Esophagus squamous epithelium (tissue), 5 donors: ENCODE data around the gene NETO1. TPM values are rescaled to one million over a fixed set of nuclear protein-coding genes. Genes with fewer than 3 reads are reported as not detected.

Experiments used
- DNase-seq: peaks from one replicate; lab custom pipeline; 2025; lab: John Stamatoyannopoulos, UW
- H3K27ac ChIP-seq, 4 donors: fragments of 200-600 bp; sonication (generic); one replicate each; pipeline ENCODE4 v1.5.1; 2016 to 2019; ENCODE audit warnings: mild to moderate bottlenecking in 1 of 4
- H3K27me3 ChIP-seq, 4 donors: fragments of 200-600 bp; sonication (generic); 1 replicate in 3 of 4; 2 replicates in 1 of 4; pipeline versions ENCODE4 v1.5.1 to v1.6.0; 2017 to 2021; ENCODE audit warnings: antibody characterized with exemption in 1 of 4
- H3K36me3 ChIP-seq, 3 donors: fragments of 200-600 bp; sonication (generic); one replicate each; pipeline ENCODE4 v1.5.1; 2016 to 2019
- H3K4me1 ChIP-seq, 3 donors: fragments of 200-600 bp; sonication (generic); one replicate each; pipeline ENCODE4 v1.5.1; 2017 to 2019
- H3K4me3 ChIP-seq, 4 donors: fragments of 200-600 bp; sonication (generic); 1 replicate in 3 of 4; 2 replicates in 1 of 4; pipeline ENCODE4 v1.5.1; 2016 to 2019; ENCODE audit warnings: mild to moderate bottlenecking in 2 of 4, moderate library complexity in 1 of 4
- H3K9me3 ChIP-seq, 3 donors: fragments of 200-600 bp; sonication (generic); one replicate each; pipeline ENCODE4 v1.5.1; 2016 to 2019
- CTCF ChIP-seq, 6 experiments: fragments of 450-650 bp in 4 of 6; fragments of 200-600 bp in 2 of 6; sonication (generic) in 2 of 6; IDR thresholded peaks; one replicate each; pipeline ENCODE4 v1.5.1; 2016 to 2019; ENCODE audit warnings: antibody characterized with exemption in 6 of 6, mild to moderate bottlenecking in 4 of 6, moderate library complexity in 4 of 6
- POLR2A ChIP-seq, 4 donors: fragments of 450-650 bp; IDR thresholded peaks; one replicate each; pipeline ENCODE4 v1.6.1; 2017; ENCODE audit warnings: antibody characterized with exemption in 4 of 4, mild to moderate bottlenecking in 4 of 4, moderate library complexity in 3 of 4
- WGBS, 2 donors: methylation state at CpG; one replicate each; pipeline ENCODE4 v1.1.5; 2018; 5-methylcytosine and 5-hydroxymethylcytosine counted together
- intact Hi-C: fragments of 100-400 bp; cut with DNase I; formaldehyde crosslinking; loops from one replicate; pipeline ENCODE4 v1.15.0; 2022
- total RNA-seq, 4 donors: library from RNA; depleted of rRNA; stranded (reverse); fragments of >200 nt; gene quantifications; one replicate each; pipeline ENCODE4 v1.1.0, GENCODE V29; 2016
- donor health status: DM: yes; HTN: yes; CAD: no.

Gene NETO1
- total RNA-seq, 4 donors from 2014 or later, result 0.76 TPM; not detected in 3

DNA sequence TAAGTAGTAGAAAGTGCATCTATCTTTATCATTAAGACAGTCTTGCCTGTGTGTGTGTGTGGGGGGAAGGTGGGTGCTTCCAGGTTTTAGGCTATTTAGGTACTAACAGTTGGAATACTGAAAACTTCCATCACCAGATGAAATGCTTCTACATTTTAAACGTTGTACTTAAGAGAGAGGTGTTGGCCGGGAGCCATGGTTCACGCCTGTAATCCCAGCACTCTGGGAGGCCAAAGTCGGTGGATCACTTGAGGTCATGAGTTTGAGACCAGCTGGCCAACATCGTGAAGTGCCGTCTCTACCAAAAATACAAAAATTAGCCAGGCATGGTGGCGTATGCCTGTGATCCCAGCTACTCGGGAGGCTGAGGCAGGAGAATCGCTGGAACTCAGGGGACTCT lies 4.0 kb downstream of the NETO1 start:
- intact Hi-C loops, result no loop called here
- no peak for DNase-seq
- no peak overlapping the region for H3K27ac ChIP-seq
- H3K36me3 ChIP-seq, result no peaks in the 10 kb centered on the region
- H3K27me3 ChIP-seq, result peaks cover 0 to 35% (median 2%) of the 10 kb centered on the region in 4 donors
- 84 to 94% methylated on average over 9 of the region's 9 CpGs for WGBS, 2 donors
- peaks cover 0 to 21% (median 2%) of the 10 kb centered on the region in 3 donors for H3K4me1 ChIP-seq
- TF ChIP-seq CTCF (IDR thresholded peaks at IDR 0.05) (no peak), POLR2A (IDR thresholded peaks at IDR 0.05) (no peak)
- H3K9me3 ChIP-seq, result no peaks in the 10 kb centered on the region
- H3K4me3 ChIP-seq, result no peak overlapping the region

- H3K36me3 ChIP-seq, result no peaks in the 10 kb centered on the region
- no peaks in the 10 kb centered on the region for H3K27me3 ChIP-seq
- no peaks in the 10 kb centered on the region for H3K4me1 ChIP-seq
- no peak for TF ChIP-seq CTCF (IDR thresholded peaks at IDR 0.05)
- no peak for TF ChIP-seq POLR2A (IDR thresholded peaks at IDR 0.05)
- H3K4me3 ChIP-seq, result no peak overlapping the region
- intact Hi-C loops, result no loop called here
- DNase-seq, result no peak
- H3K9me3 ChIP-seq, result no peaks in the 10 kb centered on the region
- WGBS, 2 donors, result 73 to 81% methylated on average over 4 of the region's 4 CpGs
- H3K27ac ChIP-seq, result no peak overlapping the region
Measured at GRCh38 chr18:72859088-72859487, 8.7 kb downstream of the NETO1 start.

- WGBS, 2 donors, result 48 to 54% methylated on average over 3 of the region's 3 CpGs
- no peak for DNase-seq
Measured at GRCh38 chr18:72849671-72850070, 18.1 kb downstream of the NETO1 start.

DNA sequence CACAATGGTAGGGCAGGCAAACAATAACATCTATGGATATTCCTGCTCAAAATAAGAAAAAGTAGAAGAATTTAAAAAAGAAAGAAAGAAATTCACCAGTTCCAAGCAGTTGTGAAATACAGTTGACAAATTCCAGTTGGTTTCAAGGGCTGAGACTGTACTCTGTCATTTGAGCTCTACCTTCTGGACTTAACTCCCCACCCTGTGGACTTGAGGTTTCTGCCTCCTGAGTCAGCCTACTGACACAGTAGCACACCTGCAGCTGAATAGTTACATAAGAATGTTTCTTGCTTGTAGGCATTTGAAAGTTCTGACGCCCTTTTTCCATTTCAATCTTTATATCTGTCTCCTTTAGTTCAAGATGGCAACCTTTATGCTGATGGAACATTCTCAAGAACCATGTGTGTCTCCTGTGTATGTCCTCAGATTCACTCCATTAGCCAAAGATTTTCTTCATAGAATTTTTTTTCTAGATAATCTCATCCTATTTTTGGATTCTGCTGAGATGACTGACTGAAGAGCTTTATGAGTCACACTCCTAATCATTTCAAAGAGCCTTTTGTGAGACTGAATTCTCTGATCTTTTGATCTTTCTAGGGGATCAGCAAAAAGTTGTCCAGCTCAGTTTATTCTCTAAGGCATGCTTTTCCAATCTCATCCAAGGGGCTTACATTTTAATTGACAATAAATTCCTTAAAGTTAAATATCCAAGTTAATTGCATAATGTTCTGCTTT lies 19.1 kb downstream of the NETO1 start:
- 20 to 46% methylated on average over 1 of the region's 1 CpG for WGBS, 2 donors

More at GRCh38 chr18:72849671-72850070, 18.1 kb downstream of the NETO1 start:
- TF ChIP-seq CTCF (IDR thresholded peaks at IDR 0.05), result no peak
- TF ChIP-seq POLR2A (IDR thresholded peaks at IDR 0.05), result no peak
- H3K27ac ChIP-seq, result no peak overlapping the region
- H3K27me3 ChIP-seq, result no peaks in the 10 kb centered on the region
- no peaks in the 10 kb centered on the region for H3K4me1 ChIP-seq
- H3K36me3 ChIP-seq, result no peaks in the 10 kb centered on the region
- H3K9me3 ChIP-seq, result peaks cover 0 to 5% (median 0%) of the 10 kb centered on the region in 3 donors
- H3K4me3 ChIP-seq, result no peak overlapping the region
- intact Hi-C loops, result no loop called here

More for the DNA sequence above, 19.1 kb downstream of the NETO1 start:
- intact Hi-C loops, result no loop called here
- H3K27ac ChIP-seq, result no peak overlapping the region
- H3K27me3 ChIP-seq, result no peaks in the 10 kb centered on the region
- H3K4me1 ChIP-seq, result no peaks in the 10 kb centered on the region
- TF ChIP-seq CTCF (IDR thresholded peaks at IDR 0.05) (no peak), POLR2A (IDR thresholded peaks at IDR 0.05) (no peak)
- no peak overlapping the region for H3K4me3 ChIP-seq
- H3K36me3 ChIP-seq, result no peaks in the 10 kb centered on the region
- peaks cover 0 to 5% (median 0%) of the 10 kb centered on the region in 3 donors for H3K9me3 ChIP-seq
- DNase-seq, result no peak
